ENCODE data around the gene ARL6IP6. TPM values are rescaled to one million over a fixed set of nuclear protein-coding genes. Genes with fewer than 3 reads are reported as not detected.
A peak's percentile ranks its signal among the peaks of the same experiment; 100 is the strongest.
"Not testable (repeated sequence)": the region's sequence is repeated elsewhere in the genome, so short reads cannot be mapped to it uniquely, and the experiment has no call there.

The ARL6IP6 gene
- total RNA-seq, 2 donors from 2014 or later: 14.3 to 17.9 TPM

- peak overlapping the region; percentile 0 for H3K4me3 Mint-ChIP-seq
- DNase-seq: no peak
- no peak for ATAC-seq
- H3K4me1 Mint-ChIP-seq: peaks cover 47% of the 10 kb centered on the region
- H3K9me3 ChIP-seq (ENCODE audit: control insufficient read depth, low read length, poor library complexity, severe bottlenecking): no peaks in the 10 kb centered on the region
- peaks cover 11% of the 10 kb centered on the region for H3K36me3 Mint-ChIP-seq (ENCODE audit: low read depth)
- no peak overlapping the region for H3K27ac Mint-ChIP-seq
- no peaks in the 10 kb centered on the region for H3K27me3 Mint-ChIP-seq
Measured at GRCh38 chr2:152708742-152709141, 9.7 kb upstream of the ARL6IP6 start.

GRCh38 chr2:152710713-152711112 lies 7.7 kb upstream of the ARL6IP6 start:
- no peak for ATAC-seq
- Mint-ChIP-seq H3K4me1 (peaks cover 52% of the 10 kb centered on the region), H3K27me3 (no peaks in the 10 kb centered on the region), H3K4me3 (no peak overlapping the region), H3K36me3 (ENCODE audit: low read depth) (peaks cover 12% of the 10 kb centered on the region), H3K27ac (no peak overlapping the region)
- no peaks in the 10 kb centered on the region for H3K9me3 ChIP-seq (ENCODE audit: control insufficient read depth, low read length, poor library complexity, severe bottlenecking)
- DNase-seq: no peak

- Mint-ChIP-seq H3K4me1 (peaks cover 44% of the 10 kb centered on the region), H3K4me3 (peak overlapping the region; percentile 66), H3K36me3 (ENCODE audit: low read depth) (peaks cover 15% of the 10 kb centered on the region), H3K27ac (no peak overlapping the region), H3K27me3 (no peaks in the 10 kb centered on the region)
- ATAC-seq (no peak), DNase-seq (no peak)
- no peaks in the 10 kb centered on the region for H3K9me3 ChIP-seq (ENCODE audit: control insufficient read depth, low read length, poor library complexity, severe bottlenecking)
Measured at GRCh38 chr2:152715112-152715511, 3.3 kb upstream of the ARL6IP6 start.

DNA sequence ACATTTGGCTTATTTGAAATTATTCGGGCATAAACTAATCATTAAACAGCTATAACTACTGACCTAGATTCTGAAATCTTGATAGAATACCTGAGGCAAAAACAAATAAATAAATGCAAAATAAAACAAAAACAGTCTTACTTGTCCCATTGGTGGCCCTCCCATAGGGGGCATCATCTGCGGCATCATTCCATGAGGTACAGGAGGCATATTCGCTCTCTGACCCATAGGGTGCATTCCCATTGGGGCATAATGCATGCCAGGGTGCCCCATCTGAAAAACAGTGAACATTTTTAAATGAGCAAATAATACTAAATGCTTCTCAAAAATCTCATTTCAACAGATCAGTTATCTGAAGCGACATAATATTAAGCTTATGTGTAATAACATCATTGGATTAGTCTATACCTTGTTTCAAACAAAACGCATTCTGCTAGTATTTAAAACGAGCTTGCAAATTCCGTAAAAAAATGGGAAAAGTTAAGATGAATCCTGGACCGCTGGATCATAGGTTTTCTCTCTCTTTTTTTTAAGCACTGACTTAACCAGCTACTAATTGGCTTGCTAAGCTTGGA lies 2.5 kb upstream of the ARL6IP6 start:
- DNase-seq (no peak), ATAC-seq (no peak)
- H3K27ac Mint-ChIP-seq: peak overlapping the region; percentile 100
- H3K9me3 ChIP-seq (ENCODE audit: control insufficient read depth, low read length, poor library complexity, severe bottlenecking): no peaks in the 10 kb centered on the region
- peak overlapping the region; percentile 100 for H3K4me3 Mint-ChIP-seq
- H3K27me3 Mint-ChIP-seq: no peaks in the 10 kb centered on the region
- peaks cover 15% of the 10 kb centered on the region for H3K36me3 Mint-ChIP-seq (ENCODE audit: low read depth)
- H3K4me1 Mint-ChIP-seq: peaks cover 44% of the 10 kb centered on the region

DNA sequence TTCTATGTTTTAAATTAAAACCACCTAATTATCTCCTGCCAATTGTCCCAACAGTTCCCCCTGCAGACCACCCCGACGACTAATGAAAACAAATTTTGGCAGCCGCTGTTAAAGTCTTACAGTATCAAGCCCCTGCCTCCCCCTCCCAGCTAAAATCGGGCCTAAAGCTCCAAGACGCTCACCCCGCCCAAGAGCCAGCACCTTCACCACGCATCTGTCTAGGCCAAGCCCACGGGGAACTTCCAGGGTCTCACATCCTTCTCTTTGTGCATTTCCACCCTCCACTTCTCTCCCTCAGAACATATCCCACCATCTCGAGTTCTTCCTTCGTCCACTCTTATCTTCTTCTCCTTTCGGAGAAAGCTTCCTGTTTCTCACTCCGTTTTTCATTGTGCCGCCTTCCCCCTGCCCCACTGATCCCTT lies 1.6 kb upstream of the ARL6IP6 start:
- Mint-ChIP-seq H3K27ac (peak overlapping the region; percentile 100), H3K36me3 (ENCODE audit: low read depth) (peaks cover 15% of the 10 kb centered on the region), H3K27me3 (no peaks in the 10 kb centered on the region), H3K4me1 (peaks cover 46% of the 10 kb centered on the region), H3K4me3 (peak overlapping the region; percentile 100)
- DNase-seq (peak; percentile 9 to 24 (median 19)), ATAC-seq (no peak)
- no peaks in the 10 kb centered on the region for H3K9me3 ChIP-seq (ENCODE audit: control insufficient read depth, low read length, poor library complexity, severe bottlenecking)

- H3K4me1 Mint-ChIP-seq: peaks cover 40% of the 10 kb centered on the region
- DNase-seq (peak; percentile 99 to 100 (median 99)), ATAC-seq (peak; percentile 80)
- peaks cover 13% of the 10 kb centered on the region for H3K36me3 Mint-ChIP-seq (ENCODE audit: low read depth)
- peak within 1 kb of the TSS; percentile 100 for H3K4me3 Mint-ChIP-seq
- no peaks in the 10 kb centered on the region for H3K27me3 Mint-ChIP-seq
- H3K27ac Mint-ChIP-seq: peak within 1 kb of the TSS; percentile 100
- H3K9me3 ChIP-seq (ENCODE audit: control insufficient read depth, low read length, poor library complexity, severe bottlenecking): no peaks in the 10 kb centered on the region
Measured at GRCh38 chr2:152717228-152718075, 968 bp upstream of the ARL6IP6 start, which contains the start of gene PRPF40A. TSS of gene PRPF40A (minus strand) at chr2:152717461. CDS start at chr2:152717439, 22 bp downstream.

GRCh38 chr2:152718909-152719645 lies 657 bp downstream of the ARL6IP6 start:
- peaks cover 13% of the 10 kb centered on the region for H3K36me3 Mint-ChIP-seq (ENCODE audit: low read depth)
- H3K4me1 Mint-ChIP-seq: peaks cover 38% of the 10 kb centered on the region
- peak overlapping the region; percentile 100 for H3K4me3 Mint-ChIP-seq
- no peak for ATAC-seq
- H3K27me3 Mint-ChIP-seq: no peaks in the 10 kb centered on the region
- no peak for DNase-seq
- peak overlapping the region; percentile 100 for H3K27ac Mint-ChIP-seq
- H3K9me3 ChIP-seq (ENCODE audit: control insufficient read depth, low read length, poor library complexity, severe bottlenecking): no peaks in the 10 kb centered on the region

DNA sequence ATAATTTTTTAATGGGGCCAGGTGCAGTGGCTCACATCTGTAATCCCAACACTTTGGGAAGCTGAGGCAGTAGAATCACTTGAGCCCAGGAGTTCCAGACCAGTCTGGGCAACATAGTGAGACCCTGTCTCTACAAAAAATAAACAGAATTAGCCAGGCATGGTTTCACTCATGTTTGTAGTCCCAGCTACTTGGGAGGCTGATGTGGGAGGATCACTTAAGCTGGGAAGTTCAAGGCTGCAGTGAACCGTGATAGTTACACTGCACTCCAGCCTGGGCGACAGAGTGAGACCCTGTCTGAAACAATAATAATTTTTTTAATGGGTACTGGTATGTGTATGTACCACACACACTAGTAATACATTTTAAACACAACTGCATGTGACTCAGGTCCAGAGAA lies 2.4 kb downstream of the ARL6IP6 start:
- ATAC-seq (no peak), DNase-seq (no peak)
- Mint-ChIP-seq H3K4me3 (peak overlapping the region; percentile 55), H3K36me3 (ENCODE audit: low read depth) (peaks cover 11% of the 10 kb centered on the region), H3K27ac (peak overlapping the region; percentile 21), H3K4me1 (peaks cover 32% of the 10 kb centered on the region), H3K27me3 (no peaks in the 10 kb centered on the region)
- no peaks in the 10 kb centered on the region for H3K9me3 ChIP-seq (ENCODE audit: control insufficient read depth, low read length, poor library complexity, severe bottlenecking)

GRCh38 chr2:152722639-152723038 lies 4.2 kb downstream of the ARL6IP6 start:
- H3K4me3 Mint-ChIP-seq; DNase-seq; H3K36me3 Mint-ChIP-seq (ENCODE audit: low read depth); H3K27me3 Mint-ChIP-seq; H3K9me3 ChIP-seq (ENCODE audit: control insufficient read depth, low read length, poor library complexity, severe bottlenecking); H3K27ac Mint-ChIP-seq; ATAC-seq: not testable (repeated sequence)
- H3K4me1 Mint-ChIP-seq: peaks cover 18% of the 10 kb centered on the region

DNA sequence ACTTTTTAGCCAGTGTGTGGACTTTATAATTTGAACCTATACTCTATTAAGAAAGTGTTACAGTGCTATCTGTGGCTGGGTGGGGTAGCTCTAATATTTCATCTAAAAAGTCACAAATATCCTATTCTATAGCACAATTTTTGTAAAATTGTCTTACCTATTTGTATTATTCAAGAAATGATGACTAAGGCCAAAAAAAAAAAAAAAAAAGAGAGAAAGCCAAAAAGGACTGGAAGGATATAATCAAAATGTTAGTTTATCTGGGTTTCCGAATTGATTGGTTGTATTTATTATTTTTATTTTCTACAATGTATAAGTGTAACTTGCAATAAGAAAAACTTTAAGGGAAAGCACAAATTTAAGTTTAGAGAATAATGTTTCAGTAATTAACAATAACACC lies 5.5 kb downstream of the ARL6IP6 start:
- ATAC-seq (no peak), DNase-seq (no peak)
- H3K9me3 ChIP-seq (ENCODE audit: control insufficient read depth, low read length, poor library complexity, severe bottlenecking): no peaks in the 10 kb centered on the region
- Mint-ChIP-seq H3K4me1 (peaks cover 18% of the 10 kb centered on the region), H3K27ac (no peak overlapping the region), H3K4me3 (no peak overlapping the region), H3K36me3 (ENCODE audit: low read depth) (peaks cover 2% of the 10 kb centered on the region), H3K27me3 (no peaks in the 10 kb centered on the region)

DNA sequence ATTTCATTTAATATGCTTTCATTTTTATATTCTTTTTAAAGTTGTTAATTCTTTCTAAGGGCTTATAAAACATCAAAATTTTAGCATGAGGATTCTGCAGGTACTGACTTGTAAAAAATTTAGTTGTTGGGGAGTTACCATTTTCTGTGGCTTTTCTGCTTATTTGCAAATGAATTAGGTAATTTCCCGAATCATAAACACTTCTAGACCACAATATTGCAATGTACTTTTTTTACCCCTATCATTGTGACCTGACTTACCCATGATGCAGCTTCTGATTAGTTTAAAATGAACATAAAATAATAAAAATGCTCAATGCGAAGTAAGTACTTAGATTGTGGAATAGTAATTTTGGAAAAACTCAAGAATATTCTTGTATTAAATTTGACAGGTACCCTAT lies 11.4 kb downstream of the ARL6IP6 start:
- DNase-seq (no peak), ATAC-seq (peak; percentile 53)
- Mint-ChIP-seq H3K4me1 (peaks cover 21% of the 10 kb centered on the region), H3K36me3 (ENCODE audit: low read depth) (no peaks in the 10 kb centered on the region), H3K27ac (peak overlapping the region; percentile 62), H3K27me3 (no peaks in the 10 kb centered on the region), H3K4me3 (no peak overlapping the region)
- no peaks in the 10 kb centered on the region for H3K9me3 ChIP-seq (ENCODE audit: control insufficient read depth, low read length, poor library complexity, severe bottlenecking)

- Mint-ChIP-seq H3K36me3 (ENCODE audit: low read depth) (no peaks in the 10 kb centered on the region), H3K4me1 (peaks cover 21% of the 10 kb centered on the region), H3K27ac (peak overlapping the region; percentile 62), H3K27me3 (no peaks in the 10 kb centered on the region), H3K4me3 (peak overlapping the region; percentile 74)
- H3K9me3 ChIP-seq (ENCODE audit: control insufficient read depth, low read length, poor library complexity, severe bottlenecking): no peaks in the 10 kb centered on the region
- DNase-seq: peak in 2 of 3 donors; percentile 21 to 37
- ATAC-seq: peak; percentile 97
Measured at GRCh38 chr2:152730591-152731333, 12.3 kb downstream of the ARL6IP6 start.
